Choroid plexus epithelial cell (primary cell): ENCODE measurements around the gene EARS2.

Experiments
- DNase-seq: peaks from one replicate; pipeline ENCODE4 v3.0.0-alpha.2; 2010; ENCODE audit warnings: low read depth
- H3K4me3 ChIP-seq: 2 replicates; pipeline ENCODE4 v1.5.1; 2011; ENCODE audit warnings: low read depth, mild to moderate bottlenecking, control low read depth, low read length, moderate library complexity
- TF ChIP-seq, protein P1 (sequence below): conservative IDR thresholded peaks from 2 replicates; pipeline ENCODE4 v1.5.1; 2011; ENCODE audit warnings: low read depth, mild to moderate bottlenecking, control low read depth, inconsistent platforms, low read length, moderate library complexity

The EARS2 gene

GRCh38 chr16:23566724-23567123, 9.6 kb upstream of the EARS2 start:
- H3K4me3 ChIP-seq: no peak overlapping the region
- TF ChIP-seq, protein P1, sequence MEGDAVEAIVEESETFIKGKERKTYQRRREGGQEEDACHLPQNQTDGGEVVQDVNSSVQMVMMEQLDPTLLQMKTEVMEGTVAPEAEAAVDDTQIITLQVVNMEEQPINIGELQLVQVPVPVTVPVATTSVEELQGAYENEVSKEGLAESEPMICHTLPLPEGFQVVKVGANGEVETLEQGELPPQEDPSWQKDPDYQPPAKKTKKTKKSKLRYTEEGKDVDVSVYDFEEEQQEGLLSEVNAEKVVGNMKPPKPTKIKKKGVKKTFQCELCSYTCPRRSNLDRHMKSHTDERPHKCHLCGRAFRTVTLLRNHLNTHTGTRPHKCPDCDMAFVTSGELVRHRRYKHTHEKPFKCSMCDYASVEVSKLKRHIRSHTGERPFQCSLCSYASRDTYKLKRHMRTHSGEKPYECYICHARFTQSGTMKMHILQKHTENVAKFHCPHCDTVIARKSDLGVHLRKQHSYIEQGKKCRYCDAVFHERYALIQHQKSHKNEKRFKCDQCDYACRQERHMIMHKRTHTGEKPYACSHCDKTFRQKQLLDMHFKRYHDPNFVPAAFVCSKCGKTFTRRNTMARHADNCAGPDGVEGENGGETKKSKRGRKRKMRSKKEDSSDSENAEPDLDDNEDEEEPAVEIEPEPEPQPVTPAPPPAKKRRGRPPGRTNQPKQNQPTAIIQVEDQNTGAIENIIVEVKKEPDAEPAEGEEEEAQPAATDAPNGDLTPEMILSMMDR: no peak
- no peak for DNase-seq

DNA sequence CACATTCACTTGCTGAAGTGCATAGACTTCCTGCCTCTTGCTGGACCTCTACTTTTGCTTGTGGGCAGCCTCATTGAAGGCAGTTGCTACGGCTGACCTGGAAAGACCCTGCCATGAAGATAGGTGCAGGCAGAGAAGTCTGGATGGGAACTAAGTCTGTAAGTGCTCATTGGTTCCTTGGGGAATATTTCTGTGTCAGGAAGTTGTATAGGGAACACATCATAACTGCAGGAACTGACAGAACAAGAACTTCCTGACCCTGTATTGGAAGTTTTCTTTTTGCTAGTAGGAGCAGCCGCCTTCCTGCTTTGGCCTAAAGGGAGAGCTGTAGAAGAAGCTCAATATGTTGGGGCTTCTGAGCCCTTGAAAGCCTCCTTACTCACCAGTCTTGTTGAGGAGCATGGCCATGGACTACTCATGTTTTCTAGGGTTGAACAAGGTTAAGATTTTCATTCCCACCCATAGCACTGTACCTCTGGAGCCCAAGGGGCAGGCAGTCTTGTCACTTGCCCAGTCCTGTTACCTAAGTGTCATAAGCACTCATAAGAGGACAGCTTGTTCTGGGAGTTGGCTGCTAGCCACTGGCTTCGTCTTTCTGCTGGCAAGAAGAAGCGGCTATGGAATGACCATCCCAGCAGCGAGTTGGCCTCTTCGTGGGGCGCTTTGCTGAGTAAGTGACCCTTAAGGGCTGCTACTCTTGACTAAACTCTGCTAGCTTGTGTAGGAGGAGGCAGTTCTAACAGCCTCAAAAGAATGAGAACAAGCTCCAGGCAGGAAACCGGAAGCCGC, 7.6 kb upstream of the EARS2 start:
- H3K4me3 ChIP-seq: no peak overlapping the region
- DNase-seq: peak; percentile 16
- TF ChIP-seq, protein P1: no peak

DNA sequence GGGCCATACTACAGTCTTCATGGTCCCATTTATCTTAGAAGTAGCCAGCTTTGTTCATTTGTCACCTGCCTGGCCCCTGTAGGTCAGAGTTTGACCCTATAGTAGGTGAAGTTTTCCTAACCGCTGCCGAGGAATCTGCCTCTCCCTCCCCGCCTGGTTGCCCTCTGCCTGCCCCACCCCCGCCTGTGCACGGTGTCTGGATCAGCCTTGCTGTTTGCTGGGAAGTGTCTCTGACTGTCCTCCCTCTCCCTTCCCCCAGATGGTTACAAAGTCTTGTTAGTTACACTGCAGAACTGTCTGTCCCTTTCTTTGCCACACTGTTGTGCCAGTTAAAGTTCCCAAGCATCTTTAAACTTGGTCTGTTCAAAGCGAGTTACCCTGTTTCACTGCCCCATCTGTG, 6.0 kb upstream of the EARS2 start:
- TF ChIP-seq, protein P1: no peak
- no peak for DNase-seq
- no peak overlapping the region for H3K4me3 ChIP-seq

- H3K4me3 ChIP-seq: no peak overlapping the region
- DNase-seq: no peak
- TF ChIP-seq, protein P1: no peak
These were observed 5.4 kb upstream of the EARS2 start for GRCh38 chr16:23562505-23562904.

GRCh38 chr16:23561586-23561985, 4.4 kb upstream of the EARS2 start:
- H3K4me3 ChIP-seq: no peak overlapping the region
- TF ChIP-seq, protein P1: no peak
- DNase-seq: no peak

GRCh38 chr16:23557779-23558702, 891 bp upstream of the EARS2 start:
- peak; percentile 48 for DNase-seq
- peak overlapping the region; percentile 92 for H3K4me3 ChIP-seq
- TF ChIP-seq, protein P1: no peak
